ENCODE measurements around the gene KLF13.

- no peak for TF ChIP-seq IRF3 (IDR thresholded peaks at IDR 0.05)
- TF ChIP-seq CBX3 (IDR thresholded peaks at IDR 0.05; ENCODE audit: borderline replicate concordance, low read depth), result no peak
- TF ChIP-seq TAF1 (IDR thresholded peaks at IDR 0.05; ENCODE audit: borderline replicate concordance, low read depth, low read length), result no peak
- no peak for TF ChIP-seq MTA2 (IDR thresholded peaks at IDR 0.05; ENCODE audit: low read depth)
- no peak for TF ChIP-seq TCF3 (IDR thresholded peaks at IDR 0.05; ENCODE audit: borderline replicate concordance, insufficient read depth, low read depth, low read length)
- TF ChIP-seq SP1 (IDR thresholded peaks at IDR 0.05; ENCODE audit: low read depth, low read length), result no peak
- TF ChIP-seq POLR2AphosphoS5 (IDR thresholded peaks at IDR 0.05; ENCODE audit: low read length), result no peak
- no peak for TF ChIP-seq IKZF2 (IDR thresholded peaks at IDR 0.05)
- no peak for TF ChIP-seq SPI1 (IDR thresholded peaks at IDR 0.05; ENCODE audit: borderline replicate concordance, insufficient read depth, low read depth, low read length)
- TF ChIP-seq GABPA (IDR thresholded peaks at IDR 0.05; ENCODE audit: low read depth), result no peak
- TF ChIP-seq RFX5 (IDR thresholded peaks at IDR 0.05; ENCODE audit: low read depth, low read length), result no peak
Measured at GRCh38 chr15:31379577-31379976, 52.9 kb downstream of the KLF13 start.
